Ammon's horn (tissue), 1 donor: ENCODE results near the gene PLA2G4D.

Experiments used
- DNase-seq: peaks from one replicate; pipeline ENCODE4 v3.0.0-alpha.2; 2016; ENCODE audit warnings: low spot score

Gene PLA2G4D

GRCh38 chr15:42094512-42094963 is at the start of gene PLA2G4D:
PLA2G4D (minus strand) TSS chr15:42094562; CDS start chr15:42094459, 103 bp downstream.
- DNase-seq = no peak

GRCh38 chr15:42143356-42143755 is 49.0 kb upstream of the PLA2G4D start:
- DNase-seq = no peak

- DNase-seq = no peak
Observed at GRCh38 chr15:42141795-42142667, 47.7 kb upstream of the PLA2G4D start.

GRCh38 chr15:42141246-42141645 is 46.9 kb upstream of the PLA2G4D start:
- no peak for DNase-seq

- DNase-seq = no peak
Observed at GRCh38 chr15:42140383-42141070, 46.2 kb upstream of the PLA2G4D start.

- no peak for DNase-seq
Observed at GRCh38 chr15:42139596-42139995, 45.2 kb upstream of the PLA2G4D start.

- no peak for DNase-seq
Observed at GRCh38 chr15:42138968-42139386, 44.6 kb upstream of the PLA2G4D start.

- no peak for DNase-seq
Observed at GRCh38 chr15:42138411-42138810, 44.0 kb upstream of the PLA2G4D start.

GRCh38 chr15:42137461-42138261 is 43.3 kb upstream of the PLA2G4D start:
- DNase-seq = peak; percentile 67

- no peak for DNase-seq
Observed at GRCh38 chr15:42136513-42136912, 42.2 kb upstream of the PLA2G4D start.

- DNase-seq = no peak
Observed at GRCh38 chr15:42135351-42135750, 41.0 kb upstream of the PLA2G4D start.

GRCh38 chr15:42134617-42135245 is 40.4 kb upstream of the PLA2G4D start:
- no peak for DNase-seq

GRCh38 chr15:42133886-42134502 is 39.6 kb upstream of the PLA2G4D start:
- DNase-seq = peak; percentile 67

GRCh38 chr15:42133356-42133755 is 39.0 kb upstream of the PLA2G4D start:
- DNase-seq = no peak

GRCh38 chr15:42131826-42132806 is 37.8 kb upstream of the PLA2G4D start:
- no peak for DNase-seq

GRCh38 chr15:42131006-42131405 is 36.6 kb upstream of the PLA2G4D start:
- DNase-seq = no peak

GRCh38 chr15:42130246-42130986 is 36.1 kb upstream of the PLA2G4D start:
- DNase-seq = no peak

GRCh38 chr15:42129364-42129763 is 35.0 kb upstream of the PLA2G4D start:
- no peak for DNase-seq

GRCh38 chr15:42128476-42128875 is 34.1 kb upstream of the PLA2G4D start:
- no peak for DNase-seq
